Breast epithelium (tissue), 4 donors: ENCODE measurements around the gene MYBPC3. TPM values are rescaled to one million over a fixed set of nuclear protein-coding genes. Genes with fewer than 3 reads are reported as not detected.

Source experiments
- DNase-seq, 2 donors: peaks; one replicate each; pipeline ENCODE4 v3.0.0-alpha.2; 2019; ENCODE audit warnings: low spot score in 2 of 2
- H3K27ac ChIP-seq, 2 donors: fragments of 200-600 bp; sonication (generic) in 1 of 2; one replicate each; pipeline ENCODE4 v1.5.1; 2016 to 2019; ENCODE audit warnings: mild to moderate bottlenecking in 1 of 2
- H3K27me3 ChIP-seq, 2 donors: fragments of 200-600 bp; sonication (generic) in 1 of 2; one replicate each; pipeline versions ENCODE4 v1.5.1 to v1.6.0; 2017 to 2019; ENCODE audit warnings: control low read depth in 1 of 2, mild to moderate bottlenecking in 1 of 2
- H3K36me3 ChIP-seq: fragments of 200-600 bp; one replicate; pipeline ENCODE4 v1.5.1; 2019
- H3K4me1 ChIP-seq, 2 donors: fragments of 200-600 bp; sonication (generic); one replicate each; pipeline ENCODE4 v1.5.1; 2016 to 2019; ENCODE audit warnings: control low read depth in 1 of 2
- H3K4me3 ChIP-seq, 3 donors: fragments of 200-600 bp; sonication (generic); 1 replicate in 2 of 3; 2 replicates in 1 of 3; pipeline ENCODE4 v1.5.1; 2016 to 2019; ENCODE audit warnings: mild to moderate bottlenecking in 3 of 3, moderate library complexity in 2 of 3
- H3K9me3 ChIP-seq, 2 donors: fragments of 200-600 bp; sonication (generic) in 1 of 2; one replicate each; pipeline ENCODE4 v1.5.1; 2016 to 2019; ENCODE audit warnings: control low read depth in 1 of 2
- CTCF ChIP-seq, 3 donors: fragments of 450-650 bp; IDR thresholded peaks; one replicate each; pipeline ENCODE4 v1.5.1; 2016 to 2017; ENCODE audit warnings: antibody characterized with exemption in 3 of 3, mild to moderate bottlenecking in 3 of 3, moderate library complexity in 3 of 3
- POLR2A ChIP-seq: fragments of 450-650 bp; IDR thresholded peaks from one replicate; pipeline ENCODE4 v1.6.1; 2016; ENCODE audit warnings: antibody characterized with exemption, mild to moderate bottlenecking, moderate library complexity
- POLR2AphosphoS5 ChIP-seq, 3 donors: sonication (generic); formaldehyde crosslinking; IDR thresholded peaks; one replicate each; pipeline ENCODE4 v1.6.1; 2017; ENCODE audit warnings: antibody characterized with exemption in 3 of 3
- intact Hi-C: fragments of 100-400 bp; cut with DNase I; formaldehyde crosslinking; loops from one replicate; pipeline ENCODE4 v1.15.1; 2023; ENCODE audit warnings: low total_unique reads
- total RNA-seq, 3 donors: library from RNA; depleted of rRNA; stranded (reverse); fragments of >200 nt; gene quantifications; one replicate each; pipeline ENCODE4 v1.1.0, GENCODE V29; 2016

Gene MYBPC3
- total RNA-seq, 3 donors from 2014 or later: under 0.01 TPM; not detected in 1

DNA sequence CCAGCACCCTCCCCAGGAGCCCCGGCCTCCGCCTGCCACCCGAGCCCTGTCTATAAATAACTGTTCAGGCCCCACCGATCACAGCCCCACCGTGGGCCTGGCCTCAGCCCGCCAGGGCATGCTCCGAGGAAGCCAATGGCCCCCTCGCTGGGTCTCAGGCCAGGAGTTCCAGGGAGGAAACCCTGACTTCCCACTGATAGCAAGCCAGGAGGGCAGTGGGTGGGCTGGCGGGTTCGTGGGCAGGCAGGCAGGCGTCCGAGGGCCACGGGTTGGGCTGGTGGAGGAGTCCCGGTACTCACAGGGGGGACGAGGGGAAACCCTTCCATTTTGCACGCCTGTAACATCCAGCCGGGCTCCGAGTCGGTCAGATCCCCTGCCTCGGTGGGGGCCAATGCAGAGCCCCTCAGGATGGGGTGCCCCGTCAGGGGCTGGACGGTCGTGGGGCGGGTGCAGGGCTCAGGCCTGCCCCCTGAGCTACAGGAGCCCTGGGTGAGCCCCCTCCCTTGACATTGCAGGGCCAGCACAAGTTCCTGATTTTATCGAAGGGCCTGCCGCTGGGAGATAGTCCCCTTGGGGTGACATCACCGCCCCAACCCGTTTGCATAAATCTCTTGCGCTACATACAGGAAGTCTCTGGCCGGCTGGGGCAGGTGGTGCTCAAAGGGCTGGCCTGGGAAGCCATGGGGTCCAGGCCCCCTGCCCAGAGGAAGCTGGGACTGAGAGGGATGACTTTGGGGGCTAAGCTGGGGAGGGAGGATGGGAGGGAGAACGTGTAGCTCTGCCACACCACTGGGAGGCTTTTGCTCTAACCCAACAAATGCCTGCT lies 25.7 kb upstream of the MYBPC3 start, which contains the start of gene SPI1:
TSS of gene SPI1 (minus strand) at position 538 of the 826 bp plus-strand sequence. CDS start at position 344, 194 bp downstream.
- no peak within 1 kb of the TSS for H3K27ac ChIP-seq
- H3K9me3 ChIP-seq: no peaks in the 10 kb centered on the region
- no peaks in the 10 kb centered on the region for H3K36me3 ChIP-seq

GRCh38 chr11:47377571-47378009 lies 25.1 kb upstream of the MYBPC3 start:
- Histone ChIP-seq H3K27me3 (no peaks in the 10 kb centered on the region), H3K4me1 (no peaks in the 10 kb centered on the region), H3K9me3 (no peaks in the 10 kb centered on the region), H3K4me3 (peak overlapping the region; percentile 24 to 51 (median 44)), H3K27ac (no peak overlapping the region), H3K36me3 (no peaks in the 10 kb centered on the region)
- no peak for DNase-seq
- TF ChIP-seq POLR2AphosphoS5 (IDR thresholded peaks at IDR 0.05) (no peak), CTCF (IDR thresholded peaks at IDR 0.05) (no peak), POLR2A (no peak)
- intact Hi-C loops: no loop called here

More for the DNA sequence above, 25.7 kb upstream of the MYBPC3 start, which contains the start of gene SPI1:
- no peak for TF ChIP-seq CTCF (IDR thresholded peaks at IDR 0.05)
- no peak for TF ChIP-seq POLR2A
- TF ChIP-seq POLR2AphosphoS5 (IDR thresholded peaks at IDR 0.05): no peak
- no peaks in the 10 kb centered on the region for H3K27me3 ChIP-seq
- DNase-seq: peak in 1 of 2 donors; percentile 28
- H3K4me1 ChIP-seq: no peaks in the 10 kb centered on the region
- intact Hi-C loops: no loop called here
- peak within 1 kb of the TSS; percentile 24 to 51 (median 44) for H3K4me3 ChIP-seq

GRCh38 chr11:47376525-47377371 lies 24.2 kb upstream of the MYBPC3 start:
- no peak for DNase-seq
- peak overlapping the region; percentile 24 to 51 (median 44) for H3K4me3 ChIP-seq
- H3K9me3 ChIP-seq: no peaks in the 10 kb centered on the region
- no peak overlapping the region for H3K27ac ChIP-seq
- H3K36me3 ChIP-seq: no peaks in the 10 kb centered on the region
- intact Hi-C loops: no loop called here
- TF ChIP-seq POLR2A (no peak), POLR2AphosphoS5 (IDR thresholded peaks at IDR 0.05) (no peak), CTCF (IDR thresholded peaks at IDR 0.05) (no peak)
- no peaks in the 10 kb centered on the region for H3K27me3 ChIP-seq
- no peaks in the 10 kb centered on the region for H3K4me1 ChIP-seq

DNA sequence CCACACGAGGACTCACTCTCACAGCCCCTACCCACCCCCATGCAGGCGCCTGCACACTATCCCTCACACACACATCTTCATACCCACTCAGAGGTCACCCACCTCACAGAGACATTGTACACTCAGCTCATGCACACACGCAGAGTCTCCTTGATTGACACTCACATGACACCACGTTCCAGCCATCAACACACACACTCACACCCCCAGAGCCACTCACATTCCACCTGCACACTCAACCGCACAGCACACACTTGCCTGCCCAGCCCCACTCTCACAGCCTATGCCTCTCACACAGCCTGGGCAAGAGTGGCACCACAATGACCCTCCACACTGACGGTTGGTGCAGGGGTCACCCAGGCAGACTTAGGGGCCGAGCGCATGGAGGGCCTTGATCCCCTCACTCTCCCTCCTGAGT lies 23.6 kb upstream of the MYBPC3 start:
- H3K27me3 ChIP-seq: no peaks in the 10 kb centered on the region
- peak overlapping the region; percentile 24 to 51 (median 44) for H3K4me3 ChIP-seq
- H3K36me3 ChIP-seq: no peaks in the 10 kb centered on the region
- no peaks in the 10 kb centered on the region for H3K9me3 ChIP-seq
- no peak for DNase-seq
- intact Hi-C loops: no loop called here
- TF ChIP-seq POLR2AphosphoS5 (IDR thresholded peaks at IDR 0.05) (no peak), CTCF (IDR thresholded peaks at IDR 0.05) (no peak), POLR2A (no peak)
- no peak overlapping the region for H3K27ac ChIP-seq
- H3K4me1 ChIP-seq: no peaks in the 10 kb centered on the region
